ENCODE measurements around the gene ZNF438. TPM values are rescaled to one million over a fixed set of nuclear protein-coding genes. Genes with fewer than 3 reads are reported as not detected.
"Not testable (repeated sequence)": the region's sequence is repeated elsewhere in the genome, so short reads cannot be mapped to it uniquely, and the experiment has no call there.

The ZNF438 gene
- polyA plus RNA-seq, 3 donors = 6.5 to 7.1 (median 6.9) TPM

DNA sequence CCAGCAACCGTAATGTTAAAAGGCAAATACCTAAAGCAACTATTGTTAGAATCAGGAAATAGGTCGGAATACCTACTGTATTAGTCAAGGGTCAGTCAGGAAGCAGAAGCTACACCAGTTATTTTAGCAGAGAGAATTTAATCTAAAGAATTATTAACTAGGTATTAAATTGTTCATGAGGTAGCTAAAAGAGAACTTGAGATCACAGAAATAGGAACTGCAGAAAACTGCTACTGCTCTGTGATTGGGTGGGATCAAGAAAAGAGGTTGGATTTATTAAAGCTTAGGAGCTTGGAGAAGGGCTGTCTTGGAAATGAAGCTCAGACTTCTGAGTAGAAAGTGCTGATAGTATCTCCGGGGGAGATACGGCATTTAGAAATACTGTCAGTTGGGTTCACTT is 20.0 kb upstream of the ZNF438 start:
- no peak for DNase-seq

DNA sequence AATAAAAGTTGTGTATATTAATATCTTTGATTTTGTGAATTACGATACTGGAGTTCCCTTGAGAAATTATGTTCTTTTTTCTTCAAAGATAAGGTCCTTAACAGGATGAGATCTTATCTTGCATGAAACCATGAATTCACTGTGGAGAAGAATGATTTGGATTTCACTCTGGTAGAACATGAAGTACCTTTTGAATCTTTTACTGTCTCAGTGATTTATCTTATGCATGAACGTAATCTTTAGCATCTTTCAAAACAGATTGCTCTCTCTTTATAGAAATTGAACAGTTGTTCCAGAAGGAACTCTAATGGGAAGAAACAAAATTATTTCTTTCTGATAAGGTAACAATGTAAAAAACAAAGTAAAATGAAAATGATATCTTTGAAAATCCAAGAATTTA is 11.0 kb upstream of the ZNF438 start:
- DNase-seq = no peak

DNA sequence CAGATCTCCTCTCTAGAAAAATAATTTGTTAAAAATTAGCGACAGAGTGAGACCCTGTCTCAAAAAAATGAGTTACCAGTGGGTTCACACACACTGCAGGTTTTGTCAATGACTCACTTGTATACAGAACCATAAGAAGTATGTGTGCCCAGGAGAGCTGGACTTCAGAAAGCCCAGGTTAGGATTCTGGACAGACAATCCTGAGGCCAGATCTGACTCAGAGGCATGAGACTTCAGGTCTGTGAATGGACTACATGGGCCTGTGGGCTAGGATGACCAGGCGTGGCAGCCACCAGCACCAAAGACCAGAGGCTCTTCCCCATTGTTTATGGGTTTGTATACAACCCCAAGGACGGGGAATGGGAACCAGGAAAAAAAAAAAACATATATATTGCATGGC is 9.3 kb upstream of the ZNF438 start:
- DNase-seq = no peak

DNA sequence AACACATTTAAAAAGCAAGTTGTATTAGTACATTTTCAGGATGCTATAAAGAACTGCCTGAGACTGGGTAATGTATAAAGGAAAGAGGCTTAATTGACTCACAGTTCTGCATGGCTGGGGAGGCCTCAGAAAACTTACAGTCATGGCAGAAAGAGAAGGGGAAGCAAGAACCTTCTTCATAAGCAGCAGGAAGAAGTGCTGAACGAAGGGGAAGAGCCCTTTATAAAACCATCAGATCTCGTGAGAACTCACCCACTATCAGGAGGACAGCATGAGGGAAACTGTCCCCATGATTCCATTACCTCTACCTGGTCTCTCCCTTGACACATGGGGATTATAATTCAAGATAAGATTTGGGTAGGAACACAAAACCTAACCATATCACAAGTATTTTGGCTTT is 7.3 kb upstream of the ZNF438 start:
- DNase-seq = not testable (repeated sequence)

DNA sequence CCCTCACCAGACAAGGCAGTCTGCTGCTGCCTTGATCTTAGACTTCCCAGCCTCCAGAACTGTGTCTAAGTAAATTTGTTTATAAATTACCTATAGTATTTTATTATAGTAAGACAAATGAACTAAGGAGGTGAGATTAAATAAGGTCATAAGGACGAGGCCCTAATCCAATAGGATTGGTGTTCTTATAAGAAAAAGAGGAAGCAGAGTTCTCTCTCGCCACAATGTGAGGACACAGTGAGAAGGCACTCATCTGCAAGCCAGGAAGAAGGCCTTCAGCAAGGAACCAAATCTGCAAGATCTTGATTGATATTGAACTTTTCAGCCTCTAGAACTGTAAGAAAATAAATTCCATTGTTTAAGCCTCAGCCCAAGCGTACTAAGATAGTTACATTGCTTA is 6.1 kb upstream of the ZNF438 start:
- no peak for DNase-seq

DNA sequence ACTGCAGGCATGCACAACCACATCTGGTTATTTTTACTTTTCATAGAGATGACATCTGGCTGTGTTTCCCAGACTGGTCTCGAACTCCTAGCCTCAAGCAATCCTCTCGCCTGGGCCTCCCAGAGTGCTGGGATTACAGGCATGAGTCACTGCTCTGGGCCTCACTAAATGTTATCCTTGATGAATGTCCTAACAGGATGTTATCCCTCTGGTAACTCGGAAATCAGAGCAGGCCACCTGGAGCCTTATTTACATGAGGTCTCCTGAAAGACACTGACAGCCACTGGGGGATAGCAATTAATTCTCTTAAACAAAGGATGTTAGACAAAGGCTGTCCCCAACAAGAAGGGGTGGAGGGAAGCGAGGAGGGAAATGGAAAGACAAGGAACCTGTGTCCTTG is 4.5 kb upstream of the ZNF438 start:
- DNase-seq = no peak

DNA sequence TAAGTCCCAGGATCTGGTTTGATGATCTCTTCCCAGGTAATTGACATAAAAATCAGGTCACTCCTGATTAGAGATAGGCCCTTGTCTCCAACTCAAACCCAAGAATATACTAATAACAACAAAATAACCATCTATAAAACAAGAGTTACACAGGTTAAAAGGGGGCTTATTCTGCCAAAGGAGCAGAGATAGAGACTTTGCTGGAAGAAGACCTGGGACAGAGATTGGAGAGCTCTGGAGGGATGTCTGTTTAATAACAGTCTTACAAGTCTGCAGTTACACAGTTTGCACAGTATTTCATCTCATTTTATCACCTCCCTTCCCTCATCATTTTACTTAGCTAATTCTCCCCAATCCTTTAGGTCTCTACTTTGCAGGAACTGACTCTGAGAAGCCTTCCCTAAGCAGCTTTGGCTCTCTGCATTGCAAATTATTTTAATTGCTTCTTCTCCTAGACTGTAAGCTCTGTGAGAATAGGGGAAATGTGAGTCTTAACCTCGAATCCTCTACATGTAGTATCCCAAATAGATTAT is 3.7 kb upstream of the ZNF438 start:
- no peak for DNase-seq

DNA sequence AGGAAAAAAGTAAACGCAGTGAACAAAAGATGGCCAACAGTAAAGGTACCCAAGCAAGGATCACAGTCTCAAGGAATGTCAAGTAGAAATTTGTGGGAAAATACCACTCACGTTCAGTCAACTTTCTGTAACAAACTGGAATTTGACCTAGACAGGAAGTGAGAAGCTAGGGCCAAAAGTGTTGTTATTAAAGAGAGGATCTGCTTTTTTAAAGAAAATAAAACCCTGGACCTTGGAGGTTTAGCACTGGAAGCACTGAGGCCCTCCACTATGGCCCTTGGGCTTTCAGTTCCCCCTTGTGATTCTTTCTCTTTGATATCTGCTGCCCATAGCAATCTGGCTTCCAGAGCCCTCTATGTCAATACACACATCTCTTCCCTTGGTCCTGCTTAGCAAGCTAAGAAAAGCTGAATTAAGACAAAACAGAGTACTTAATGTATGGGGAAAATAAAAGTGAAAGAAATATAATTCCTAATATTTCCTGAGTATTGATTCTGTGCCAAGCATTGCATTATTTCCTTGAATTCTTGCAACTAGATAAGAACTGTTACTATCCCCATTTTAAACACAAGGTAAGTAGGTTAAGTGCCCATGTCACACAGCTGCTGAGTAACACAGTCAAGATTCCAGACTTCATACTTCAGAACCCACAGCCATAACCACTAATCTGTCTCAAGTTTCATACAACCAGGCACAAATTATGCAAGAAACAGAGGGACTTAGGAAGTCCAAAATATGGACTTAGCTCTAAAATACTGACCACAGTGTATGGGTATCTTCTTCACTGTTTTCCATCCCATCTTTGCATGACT is 2.6 kb upstream of the ZNF438 start:
- no peak for DNase-seq

DNA sequence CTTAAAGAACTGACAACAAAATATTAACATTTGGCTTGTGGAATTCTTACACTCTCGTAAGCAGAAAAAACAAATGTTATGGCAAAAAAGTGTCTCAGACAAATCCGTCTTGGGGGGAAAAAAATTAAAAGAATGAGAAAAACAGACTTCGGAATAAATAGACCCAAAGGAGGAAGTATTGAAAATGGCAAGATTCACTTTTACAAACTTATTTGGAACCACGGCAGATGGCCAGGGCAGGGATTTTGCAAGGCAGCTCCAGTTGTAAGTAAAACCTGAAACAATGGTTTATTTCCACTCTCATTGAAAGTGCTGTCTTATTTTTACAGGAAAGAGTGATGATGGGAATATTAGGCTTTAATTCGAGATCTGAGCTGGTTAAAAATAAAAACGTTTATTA is 1.5 kb upstream of the ZNF438 start:
- DNase-seq = no peak

DNA sequence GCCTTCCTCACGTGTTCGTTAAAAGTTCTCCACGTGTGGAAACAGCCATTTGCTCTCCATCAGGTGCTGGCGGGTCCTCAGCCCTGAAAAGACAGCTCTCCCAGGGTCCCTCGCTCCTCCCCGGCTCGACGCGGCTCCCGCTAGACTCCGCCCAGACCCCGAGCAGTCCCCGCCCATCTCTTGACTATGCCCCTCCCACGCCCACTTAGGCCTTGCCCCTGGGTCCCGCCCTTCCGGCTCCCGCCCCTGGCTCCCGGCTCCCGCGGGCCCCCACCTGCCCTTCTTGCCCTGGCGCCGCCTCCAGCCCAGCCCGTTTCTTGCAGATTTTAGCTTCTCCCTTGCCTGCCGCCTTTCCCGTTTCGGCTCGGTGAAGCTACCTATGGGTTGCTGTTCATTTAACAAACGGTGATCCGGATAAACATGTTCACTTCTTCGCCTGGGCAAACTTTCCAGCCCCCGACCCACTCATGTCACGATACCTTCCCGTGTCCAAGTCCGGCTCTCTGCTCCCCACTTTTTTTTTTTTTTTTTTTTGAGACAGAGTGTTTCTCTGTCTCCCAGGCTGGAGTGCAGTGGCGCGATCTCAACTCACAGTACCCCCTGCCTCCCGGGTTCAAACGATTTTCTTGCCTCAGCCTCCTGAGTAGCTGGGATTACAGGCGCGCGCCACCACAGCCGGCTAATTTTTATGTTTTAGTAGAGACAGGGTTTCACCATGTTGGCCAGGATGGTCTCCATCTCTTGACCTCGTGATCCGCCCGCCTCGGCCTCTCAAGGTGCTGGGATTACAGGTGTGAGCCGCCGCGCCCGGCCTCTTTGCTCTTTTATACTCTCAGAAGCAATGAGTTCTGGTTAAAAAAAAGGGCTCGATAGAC is 830 bp upstream of the ZNF438 start:
- DNase-seq = peak; percentile 95

DNA sequence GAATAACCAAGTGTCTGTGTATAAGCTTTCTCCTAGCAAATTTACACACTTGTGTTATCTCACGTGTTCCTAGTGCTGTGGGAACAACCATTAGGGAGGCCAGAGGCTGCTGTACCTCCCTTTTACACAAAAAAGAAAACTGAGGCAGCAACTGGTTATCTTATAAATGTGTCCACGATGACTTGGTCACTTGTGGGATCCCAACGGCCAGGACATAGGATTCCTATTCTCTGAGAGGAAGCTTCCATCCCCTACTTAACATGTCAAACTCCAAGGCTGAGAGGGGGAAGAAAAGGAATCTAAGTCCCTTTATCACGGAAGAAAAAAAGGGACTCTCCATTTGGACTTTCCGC is 484 bp downstream of the ZNF438 start:
- no peak for DNase-seq

DNA sequence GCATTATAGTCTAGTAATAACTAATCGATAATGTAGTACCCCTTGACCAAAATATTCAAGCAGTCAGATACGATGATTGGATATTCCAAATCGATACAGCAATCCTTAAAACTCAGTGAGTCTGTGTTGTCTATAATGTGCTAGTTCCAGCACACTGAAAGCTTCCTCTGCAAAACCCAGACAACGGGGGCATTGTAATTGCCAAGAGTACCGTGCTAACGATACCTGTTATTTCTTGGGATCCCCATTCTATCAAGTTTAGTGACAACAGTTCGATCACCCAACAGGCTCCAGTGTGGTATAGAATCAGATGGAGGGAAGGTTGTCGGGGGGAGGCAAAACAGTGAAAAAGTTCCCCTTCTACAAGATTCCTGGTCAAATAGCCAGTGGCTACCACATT is 865 bp downstream of the ZNF438 start:
- no peak for DNase-seq

DNA sequence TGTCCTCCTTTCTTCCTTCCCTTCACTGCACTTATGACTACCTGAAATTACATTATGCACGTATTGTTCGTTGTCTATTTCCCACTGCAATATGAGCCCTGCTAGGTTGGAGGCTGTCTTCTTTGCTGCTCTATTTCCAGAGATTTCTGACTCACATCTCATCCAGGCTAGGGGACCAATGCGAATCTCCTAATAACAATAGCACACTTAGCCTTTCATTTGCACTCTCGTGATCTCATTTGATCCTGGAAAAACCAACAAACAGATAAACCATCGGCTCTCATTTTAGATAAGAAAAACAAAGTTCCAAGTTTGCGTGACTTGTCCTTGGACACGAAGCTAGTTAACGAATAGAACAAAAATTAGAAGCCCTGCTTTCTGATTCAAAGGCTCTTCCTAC is 1.4 kb downstream of the ZNF438 start:
- no peak for DNase-seq

DNA sequence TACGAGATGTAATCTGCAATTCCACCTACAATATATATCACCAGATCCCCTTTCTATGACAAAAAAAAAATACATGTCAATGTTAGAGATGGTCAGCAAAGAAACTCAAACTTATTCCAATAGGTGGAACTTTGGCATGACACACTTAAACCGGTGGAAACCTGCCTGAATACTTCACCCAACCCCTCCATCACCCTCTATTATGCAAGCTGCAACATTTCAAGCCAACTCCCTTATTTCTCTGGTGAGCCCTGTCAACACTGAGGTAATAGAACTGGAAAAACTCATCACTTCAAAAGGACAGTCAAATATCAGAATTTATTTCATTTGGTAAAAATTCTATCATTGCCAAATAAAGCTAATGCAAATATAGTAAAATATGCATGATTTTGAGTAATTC is 3.6 kb downstream of the ZNF438 start:
- no peak for DNase-seq

DNA sequence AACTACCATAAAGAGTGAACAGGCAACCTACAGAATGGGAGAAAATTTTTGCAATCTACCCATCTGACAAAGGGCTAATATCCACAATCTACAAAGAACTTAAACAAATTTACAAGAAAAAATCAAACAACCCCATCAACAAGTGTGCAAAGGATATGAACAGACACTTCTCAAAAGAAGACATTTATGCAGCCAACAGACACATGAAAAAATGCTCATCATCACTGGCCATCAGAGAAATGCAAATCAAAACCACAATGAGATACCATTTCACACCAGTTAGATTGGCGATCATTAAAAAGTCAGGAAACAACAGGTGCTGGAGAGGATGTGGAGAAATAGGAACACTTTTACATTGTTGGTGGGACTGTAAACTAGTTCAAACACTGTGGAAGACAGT is 5.4 kb downstream of the ZNF438 start:
- DNase-seq = not testable (repeated sequence)

DNA sequence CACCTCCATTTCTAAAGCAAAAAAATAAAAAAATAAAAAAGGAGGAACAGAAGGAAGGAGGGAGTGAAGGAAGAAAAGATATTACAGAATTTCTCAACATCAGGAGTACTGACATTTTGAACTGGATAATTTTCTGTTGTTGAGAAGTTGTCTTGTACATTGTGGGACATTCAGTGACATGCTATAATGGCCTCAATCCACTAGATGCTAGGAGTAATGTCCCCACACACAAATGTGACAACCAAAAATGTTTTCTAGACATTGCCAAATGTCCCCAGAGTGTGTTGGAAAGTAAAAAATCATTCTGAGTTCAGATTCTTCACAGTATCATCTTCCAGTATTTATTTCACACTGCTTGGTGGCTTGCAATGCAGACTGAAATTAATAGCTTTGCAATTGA is 6.5 kb downstream of the ZNF438 start:
- DNase-seq = no peak

DNA sequence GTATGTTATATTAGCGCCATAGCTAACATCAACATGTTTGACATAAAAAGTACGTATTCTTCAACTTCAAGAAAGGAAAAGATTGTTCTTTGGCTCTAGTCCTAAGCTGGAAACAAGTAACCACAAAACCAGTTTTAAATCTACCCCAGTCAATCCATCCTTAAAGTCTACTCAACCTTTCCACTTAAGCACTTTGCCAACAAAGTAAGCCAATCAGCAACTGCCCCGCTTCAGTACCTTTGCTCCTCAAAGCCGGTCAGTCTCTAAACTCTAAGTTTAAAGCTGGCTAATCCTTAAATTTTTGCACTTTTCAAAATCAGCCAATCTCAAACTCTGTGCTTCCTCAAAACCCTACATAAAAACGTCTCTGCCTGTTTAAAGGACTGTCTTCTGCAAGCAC is 8.1 kb downstream of the ZNF438 start:
- DNase-seq = no peak

DNA sequence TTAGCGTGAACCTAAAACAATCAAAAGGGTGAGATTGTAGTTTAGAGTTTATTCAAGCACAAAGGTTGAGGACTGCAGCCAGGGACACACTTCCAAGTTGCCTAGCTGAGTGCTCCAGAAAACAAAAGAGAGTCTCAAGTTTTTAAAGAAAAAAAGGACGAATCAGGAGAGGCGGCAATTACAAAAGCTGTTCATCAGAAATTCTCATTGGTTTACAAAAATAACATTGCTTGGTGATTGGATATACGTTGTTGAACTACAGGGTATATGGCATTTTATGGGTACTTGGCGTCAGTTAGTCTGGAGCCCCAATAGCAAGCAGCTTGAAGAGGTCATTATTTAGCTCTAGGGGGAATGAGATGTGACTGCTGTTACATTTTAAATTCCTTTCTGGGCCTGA is 11.5 kb downstream of the ZNF438 start:
- peak; percentile 76 for DNase-seq

DNA sequence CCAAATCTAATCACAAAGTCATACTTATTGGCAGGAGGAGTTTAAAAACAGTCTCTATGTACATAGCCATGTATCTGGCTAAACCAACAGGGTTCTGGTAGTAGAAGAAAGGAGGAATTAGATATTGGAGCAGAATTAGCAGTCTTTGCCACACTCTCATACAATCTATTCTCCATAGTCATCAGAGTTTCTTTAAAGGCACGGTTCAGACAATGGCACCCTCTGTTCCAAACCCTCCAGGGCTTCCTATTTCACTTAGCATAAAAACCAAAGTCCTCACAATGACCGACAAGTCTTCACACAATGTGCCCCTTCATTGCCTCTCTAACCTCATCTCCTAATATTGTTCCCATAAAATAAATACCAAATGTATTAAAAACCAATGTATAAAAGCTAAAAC is 12.7 kb downstream of the ZNF438 start:
- no peak for DNase-seq

DNA sequence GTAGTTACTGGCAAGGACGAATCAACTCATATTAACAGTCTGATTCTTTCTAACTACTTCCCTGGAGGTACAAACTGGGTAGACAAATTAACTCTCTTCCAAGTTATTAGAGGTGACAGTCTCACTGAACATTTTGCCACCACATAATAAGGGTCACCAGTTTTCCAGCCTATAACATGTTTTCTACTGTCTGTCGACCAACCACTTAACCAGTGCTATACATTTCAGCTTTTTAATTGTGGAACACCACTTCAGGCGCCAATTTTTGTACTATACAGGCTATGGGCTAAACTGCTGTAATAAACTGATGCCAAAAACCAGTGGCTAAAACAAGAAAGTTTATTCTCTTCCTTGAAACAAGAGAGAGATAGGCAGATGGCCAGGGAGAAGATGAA is 13.3 kb downstream of the ZNF438 start:
- DNase-seq = no peak

DNA sequence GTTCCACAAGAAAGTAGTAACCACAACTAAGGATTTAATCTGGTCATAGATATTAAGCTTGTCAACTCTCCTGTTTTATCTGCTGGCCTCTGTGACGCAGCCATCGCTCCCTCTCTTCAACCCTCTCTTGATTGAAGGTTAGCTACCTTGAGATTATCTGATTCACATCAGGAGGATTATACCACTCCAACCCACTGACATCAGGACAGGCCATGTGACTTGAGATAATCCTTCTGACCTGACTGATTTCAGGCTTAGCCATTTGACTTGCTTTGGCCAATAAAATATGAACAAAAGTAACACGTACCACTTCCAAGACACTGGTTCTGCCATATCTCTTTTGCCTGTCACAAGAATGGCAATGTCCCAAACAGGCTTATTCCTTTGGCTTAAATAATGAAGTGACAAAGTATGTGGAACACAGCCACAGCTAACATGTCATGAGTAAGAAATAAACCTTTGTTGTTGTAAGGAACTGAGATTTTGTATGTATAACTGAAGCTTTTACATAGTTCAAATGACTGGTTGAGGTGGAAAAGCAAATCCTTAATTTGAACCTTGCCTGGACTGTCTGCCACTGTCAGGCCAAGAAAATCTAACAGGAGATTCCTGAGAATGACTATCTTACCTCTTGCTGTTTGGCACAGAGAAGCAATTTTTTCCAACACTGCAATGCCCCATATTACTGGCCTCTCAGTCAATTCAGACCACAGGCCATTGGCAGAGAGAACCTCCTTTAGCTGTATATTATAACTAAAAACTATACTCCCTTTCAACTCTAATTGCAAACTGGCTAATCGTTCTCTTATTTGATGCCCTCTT is 13.9 kb downstream of the ZNF438 start:
- DNase-seq = no peak

DNA sequence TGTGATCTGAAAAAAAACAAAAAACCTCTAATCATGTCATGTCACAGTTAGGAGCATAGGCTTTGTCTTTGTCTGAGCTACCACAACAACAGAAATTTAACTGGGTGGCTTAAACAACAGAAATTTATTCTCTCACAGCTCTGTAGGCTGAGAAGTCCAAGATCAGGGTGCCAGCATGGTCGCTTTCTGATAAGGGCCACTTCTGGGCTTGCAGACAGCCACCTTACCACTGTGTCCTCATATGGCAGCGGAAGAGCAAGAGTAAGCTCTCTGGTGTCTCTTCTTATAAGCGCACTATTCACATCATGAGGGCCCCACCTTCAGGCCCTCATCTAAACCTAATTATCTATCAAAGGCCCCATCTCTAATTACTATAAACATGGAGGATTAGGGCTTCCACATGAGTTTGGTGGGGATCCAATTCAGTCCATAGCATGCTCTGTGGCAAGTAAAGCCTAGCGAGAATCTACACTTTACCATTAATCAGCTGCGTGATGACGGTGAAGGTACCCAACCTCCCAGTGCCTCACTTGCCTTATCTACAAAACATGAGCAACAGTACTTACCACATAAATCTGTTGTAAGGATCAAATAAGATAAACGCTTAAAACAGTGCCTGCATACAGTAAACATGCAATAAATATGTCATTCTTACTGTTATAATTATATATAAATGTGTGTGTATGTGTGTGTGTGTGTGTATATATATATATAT is 17.3 kb downstream of the ZNF438 start:
- no peak for DNase-seq

All from renal pelvis (tissue), 4 donors.